MCF 10A (cell line): ENCODE results near the gene DLG2. TPM values are rescaled to one million over a fixed set of nuclear protein-coding genes. Genes with fewer than 3 reads are reported as not detected.
A peak's percentile ranks its signal among the peaks of the same experiment; 100 is the strongest.

Experiments used
- BruUV-seq: library from RNA; stranded (reverse); fragments of 400-500 nt; replicated peaks from 2 replicates; lab custom pipeline; 2021; lab: Mats Ljungman, UMichigan
- CTCF ChIA-PET: fragments of 300-600 bp; sonication (Branson Sonifier 250); formaldehyde crosslinking; extraction: SDS; loops from one replicate; lab custom pipeline; 2021; ENCODE audit warnings: antibody characterized with exemption, inconsistent platforms; lab: Yijun Ruan, JAX
- POLR2A ChIA-PET: fragments of 300-600, 350-650 bp; sonication (Branson Sonifier 250); formaldehyde crosslinking; extraction: SDS; loops from one replicate; lab custom pipeline; 2020; ENCODE audit warnings: antibody characterized with exemption, inconsistent platforms; lab: Yijun Ruan, JAX
- DNase-seq: peaks from one replicate; pipeline ENCODE4 v3.0.0-alpha.2; 2018; ENCODE audit not compliant: unreplicated experiment
- H3K27ac Mint-ChIP-seq: one replicate; pipeline ENCODE4 v1.8.0; 2022; ENCODE audit warnings: mild to moderate bottlenecking, low read depth, mixed read lengths; ENCODE audit not compliant: unreplicated experiment
- H3K27me3 Mint-ChIP-seq: one replicate; pipeline ENCODE4 v1.8.0; 2022; ENCODE audit warnings: mixed read lengths; ENCODE audit not compliant: insufficient read depth, unreplicated experiment
- H3K36me3 Mint-ChIP-seq: one replicate; pipeline ENCODE4 v1.8.0; 2022; ENCODE audit warnings: mild to moderate bottlenecking, moderate library complexity, mixed read lengths; ENCODE audit not compliant: insufficient read depth, unreplicated experiment
- H3K4me1 Mint-ChIP-seq: one replicate; pipeline ENCODE4 v1.8.0; 2022; ENCODE audit warnings: mixed read lengths; ENCODE audit not compliant: insufficient read depth, unreplicated experiment
- H3K4me3 Mint-ChIP-seq: one replicate; pipeline ENCODE4 v1.8.0; 2022; ENCODE audit warnings: mild to moderate bottlenecking, moderate library complexity, mixed read lengths; ENCODE audit not compliant: unreplicated experiment
- H3K9me3 Mint-ChIP-seq: one replicate; pipeline ENCODE4 v1.8.0; 2022; ENCODE audit warnings: mixed read lengths; ENCODE audit not compliant: unreplicated experiment
- CTCF ChIP-seq: fragments of 200-600 bp; IDR thresholded peaks from one replicate; pipeline ENCODE4 v1.8.0; 2022; ENCODE audit warnings: antibody characterized with exemption, mild to moderate bottlenecking; ENCODE audit not compliant: unreplicated experiment
- intact Hi-C: fragments of 100-400 bp; cut with micrococcal nuclease; formaldehyde crosslinking; loops from 2 replicates; pipeline ENCODE4 v1.14.1; 2022
- total RNA-seq: library from RNA; stranded (reverse); gene quantifications from 2 replicates; pipeline ENCODE4 v1.2.3, GENCODE V29; 2022

Gene DLG2
- total RNA-seq, 1 experiment from 2014 or later: 0.26 TPM

GRCh38 chr11:84720706-84721402 is 906.3 kb downstream of the DLG2 start:
- no peak for DNase-seq
- Mint-ChIP-seq H3K27ac (no peak overlapping the region), H3K4me1 (no peaks in the 10 kb centered on the region), H3K27me3 (peaks cover 43% of the 10 kb centered on the region), H3K9me3 (no peaks in the 10 kb centered on the region), H3K4me3 (no peak overlapping the region), H3K36me3 (no peaks in the 10 kb centered on the region)
- ChIA-PET CTCF (no interaction called here), POLR2A (no interaction called here)
- no peak for TF ChIP-seq CTCF
- intact Hi-C loops: no loop called here
- BruUV-seq: no TSS peak

- ChIA-PET CTCF (no interaction called here), POLR2A (no interaction called here)
- H3K27ac Mint-ChIP-seq: no peak overlapping the region
- H3K9me3 Mint-ChIP-seq: no peaks in the 10 kb centered on the region
- H3K4me1 Mint-ChIP-seq: no peaks in the 10 kb centered on the region
- no peaks in the 10 kb centered on the region for H3K36me3 Mint-ChIP-seq
- no TSS peak for BruUV-seq
- DNase-seq: no peak
- peaks cover 43% of the 10 kb centered on the region for H3K27me3 Mint-ChIP-seq
- H3K4me3 Mint-ChIP-seq: no peak overlapping the region
- intact Hi-C loops: no loop called here
- TF ChIP-seq CTCF: no peak
Observed at GRCh38 chr11:84719935-84720577, 907.1 kb downstream of the DLG2 start.

- peak; percentile 39 for TF ChIP-seq CTCF
- peak; percentile 76 for DNase-seq
- no peak overlapping the region for H3K4me3 Mint-ChIP-seq
- no peaks in the 10 kb centered on the region for H3K9me3 Mint-ChIP-seq
- intact Hi-C loops: loop anchor here (2.0 kb wide), 1 partner anchor 156 kb away; no protein-coding TSS in a partner anchor
- no TSS peak for BruUV-seq
- POLR2A ChIA-PET: no interaction called here
- CTCF ChIA-PET: no interaction called here
- H3K27me3 Mint-ChIP-seq: peaks cover 9% of the 10 kb centered on the region
- H3K27ac Mint-ChIP-seq: no peak overlapping the region
- no peaks in the 10 kb centered on the region for H3K4me1 Mint-ChIP-seq
- H3K36me3 Mint-ChIP-seq: no peaks in the 10 kb centered on the region
Observed at GRCh38 chr11:84714316-84714780, 912.8 kb downstream of the DLG2 start.

- ChIA-PET POLR2A (no interaction called here), CTCF (no interaction called here)
- H3K27ac Mint-ChIP-seq: no peak overlapping the region
- no TSS peak for BruUV-seq
- no peak for DNase-seq
- peaks cover 31% of the 10 kb centered on the region for H3K27me3 Mint-ChIP-seq
- no peak overlapping the region for H3K4me3 Mint-ChIP-seq
- no peaks in the 10 kb centered on the region for H3K36me3 Mint-ChIP-seq
- TF ChIP-seq CTCF: no peak
- H3K9me3 Mint-ChIP-seq: no peaks in the 10 kb centered on the region
- peaks cover 6% of the 10 kb centered on the region for H3K4me1 Mint-ChIP-seq
- intact Hi-C loops: no loop called here
Observed at GRCh38 chr11:84691830-84692229, 935.3 kb downstream of the DLG2 start.
